ENCODE results near the gene AATF.

- TF ChIP-seq, protein P1, sequence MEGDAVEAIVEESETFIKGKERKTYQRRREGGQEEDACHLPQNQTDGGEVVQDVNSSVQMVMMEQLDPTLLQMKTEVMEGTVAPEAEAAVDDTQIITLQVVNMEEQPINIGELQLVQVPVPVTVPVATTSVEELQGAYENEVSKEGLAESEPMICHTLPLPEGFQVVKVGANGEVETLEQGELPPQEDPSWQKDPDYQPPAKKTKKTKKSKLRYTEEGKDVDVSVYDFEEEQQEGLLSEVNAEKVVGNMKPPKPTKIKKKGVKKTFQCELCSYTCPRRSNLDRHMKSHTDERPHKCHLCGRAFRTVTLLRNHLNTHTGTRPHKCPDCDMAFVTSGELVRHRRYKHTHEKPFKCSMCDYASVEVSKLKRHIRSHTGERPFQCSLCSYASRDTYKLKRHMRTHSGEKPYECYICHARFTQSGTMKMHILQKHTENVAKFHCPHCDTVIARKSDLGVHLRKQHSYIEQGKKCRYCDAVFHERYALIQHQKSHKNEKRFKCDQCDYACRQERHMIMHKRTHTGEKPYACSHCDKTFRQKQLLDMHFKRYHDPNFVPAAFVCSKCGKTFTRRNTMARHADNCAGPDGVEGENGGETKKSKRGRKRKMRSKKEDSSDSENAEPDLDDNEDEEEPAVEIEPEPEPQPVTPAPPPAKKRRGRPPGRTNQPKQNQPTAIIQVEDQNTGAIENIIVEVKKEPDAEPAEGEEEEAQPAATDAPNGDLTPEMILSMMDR (IDR thresholded peaks at IDR 0.05), result no peak
- TF ChIP-seq POLR2A (IDR thresholded peaks at IDR 0.05), result no peak
Measured at GRCh38 chr17:37083456-37083855, 134.7 kb downstream of the AATF start.

Data from Peyer's patch (tissue), 4 donors.